Measurements from ENCODE around the gene FAM120AOS.
"Not testable (repeated sequence)": the region's sequence is repeated elsewhere in the genome, so short reads cannot be mapped to it uniquely, and the experiment has no call there.

Gene FAM120AOS

GRCh38 chr9:93439301-93439700 lies 14.1 kb downstream of the FAM120AOS start:
- CTCF ChIA-PET, H3K4me1 Mint-ChIP-seq, DNase-seq, H3K36me3 Mint-ChIP-seq, H3K27ac Mint-ChIP-seq, H3K4me3 Mint-ChIP-seq, H3K9me3 Mint-ChIP-seq, H3K27me3 Mint-ChIP-seq: not testable (repeated sequence)

- H3K9me3 Mint-ChIP-seq = no peaks in the 10 kb centered on the region
- CTCF ChIA-PET = no interaction called here
- no peak overlapping the region for H3K27ac Mint-ChIP-seq
- H3K36me3 Mint-ChIP-seq = no peaks in the 10 kb centered on the region
- no peaks in the 10 kb centered on the region for H3K27me3 Mint-ChIP-seq
- no peak overlapping the region for H3K4me3 Mint-ChIP-seq
- no peak for DNase-seq
- no peaks in the 10 kb centered on the region for H3K4me1 Mint-ChIP-seq
These were observed 15.4 kb downstream of the FAM120AOS start for GRCh38 chr9:93437996-93438395.

- Mint-ChIP-seq H3K36me3 (no peaks in the 10 kb centered on the region), H3K9me3 (no peaks in the 10 kb centered on the region), H3K27ac (no peak overlapping the region), H3K4me3 (no peak overlapping the region), H3K4me1 (no peaks in the 10 kb centered on the region), H3K27me3 (no peaks in the 10 kb centered on the region)
- CTCF ChIA-PET = no interaction called here
- DNase-seq = no peak
These were observed 16.6 kb downstream of the FAM120AOS start for GRCh38 chr9:93436655-93437407.

GRCh38 chr9:93436218-93436617 lies 17.2 kb downstream of the FAM120AOS start:
- Mint-ChIP-seq H3K4me1 (no peaks in the 10 kb centered on the region), H3K27ac (no peak overlapping the region), H3K9me3 (no peaks in the 10 kb centered on the region), H3K27me3 (no peaks in the 10 kb centered on the region), H3K36me3 (no peaks in the 10 kb centered on the region), H3K4me3 (no peak overlapping the region)
- no peak for DNase-seq
- CTCF ChIA-PET = no interaction called here

- H3K27me3 Mint-ChIP-seq = peaks cover 5% of the 10 kb centered on the region
- DNase-seq = no peak
- no peaks in the 10 kb centered on the region for H3K9me3 Mint-ChIP-seq
- H3K4me3 Mint-ChIP-seq = no peak overlapping the region
- H3K36me3 Mint-ChIP-seq = no peaks in the 10 kb centered on the region
- no peak overlapping the region for H3K27ac Mint-ChIP-seq
- CTCF ChIA-PET = no interaction called here
- no peaks in the 10 kb centered on the region for H3K4me1 Mint-ChIP-seq
These were observed 18.0 kb downstream of the FAM120AOS start for GRCh38 chr9:93435386-93435785.

- Mint-ChIP-seq H3K9me3 (no peaks in the 10 kb centered on the region), H3K27ac (no peak overlapping the region), H3K4me3 (no peak overlapping the region), H3K4me1 (no peaks in the 10 kb centered on the region), H3K27me3 (peaks cover 5% of the 10 kb centered on the region), H3K36me3 (no peaks in the 10 kb centered on the region)
- DNase-seq = no peak
- CTCF ChIA-PET = no interaction called here
These were observed 19.3 kb downstream of the FAM120AOS start for GRCh38 chr9:93434056-93434455.

- Mint-ChIP-seq H3K4me1 (no peaks in the 10 kb centered on the region), H3K27me3 (peaks cover 6% of the 10 kb centered on the region), H3K9me3 (no peaks in the 10 kb centered on the region), H3K4me3 (no peak overlapping the region), H3K36me3 (no peaks in the 10 kb centered on the region), H3K27ac (no peak overlapping the region)
- no peak for DNase-seq
- CTCF ChIA-PET = no interaction called here
These were observed 20.4 kb downstream of the FAM120AOS start for GRCh38 chr9:93432964-93433363.

- Mint-ChIP-seq H3K9me3 (no peaks in the 10 kb centered on the region), H3K36me3 (no peaks in the 10 kb centered on the region), H3K27ac (no peak overlapping the region), H3K27me3 (peaks cover 14% of the 10 kb centered on the region), H3K4me1 (no peaks in the 10 kb centered on the region), H3K4me3 (no peak overlapping the region)
- CTCF ChIA-PET = no interaction called here
- DNase-seq = no peak
These were observed 21.8 kb downstream of the FAM120AOS start for GRCh38 chr9:93431539-93432105.

- no peaks in the 10 kb centered on the region for H3K36me3 Mint-ChIP-seq
- no peaks in the 10 kb centered on the region for H3K9me3 Mint-ChIP-seq
- H3K4me1 Mint-ChIP-seq = no peaks in the 10 kb centered on the region
- no peak for DNase-seq
- H3K4me3 Mint-ChIP-seq = no peak overlapping the region
- H3K27me3 Mint-ChIP-seq = peaks cover 22% of the 10 kb centered on the region
- no peak overlapping the region for H3K27ac Mint-ChIP-seq
- CTCF ChIA-PET = no interaction called here
These were observed 25.6 kb downstream of the FAM120AOS start for GRCh38 chr9:93427655-93428379.

GRCh38 chr9:93422977-93423616 lies 30.3 kb downstream of the FAM120AOS start:
- H3K27me3 Mint-ChIP-seq = peaks cover 28% of the 10 kb centered on the region
- no peak overlapping the region for H3K4me3 Mint-ChIP-seq
- no peak for DNase-seq
- H3K4me1 Mint-ChIP-seq = no peaks in the 10 kb centered on the region
- H3K36me3 Mint-ChIP-seq = peaks cover 3% of the 10 kb centered on the region
- no peak overlapping the region for H3K27ac Mint-ChIP-seq
- CTCF ChIA-PET = no interaction called here
- peaks cover 12% of the 10 kb centered on the region for H3K9me3 Mint-ChIP-seq

- CTCF ChIA-PET = no interaction called here
- Mint-ChIP-seq H3K27me3 (peaks cover 40% of the 10 kb centered on the region), H3K27ac (no peak overlapping the region), H3K4me1 (no peaks in the 10 kb centered on the region), H3K9me3 (peaks cover 17% of the 10 kb centered on the region), H3K36me3 (peaks cover 3% of the 10 kb centered on the region), H3K4me3 (no peak overlapping the region)
- DNase-seq = no peak
These were observed 34.4 kb downstream of the FAM120AOS start for GRCh38 chr9:93419023-93419422.

GRCh38 chr9:93417538-93417937 lies 35.8 kb downstream of the FAM120AOS start:
- peaks cover 3% of the 10 kb centered on the region for H3K36me3 Mint-ChIP-seq
- H3K27me3 Mint-ChIP-seq = peaks cover 39% of the 10 kb centered on the region
- H3K4me3 Mint-ChIP-seq = no peak overlapping the region
- no peaks in the 10 kb centered on the region for H3K4me1 Mint-ChIP-seq
- H3K27ac Mint-ChIP-seq = no peak overlapping the region
- DNase-seq = no peak
- H3K9me3 Mint-ChIP-seq = peaks cover 17% of the 10 kb centered on the region
- CTCF ChIA-PET = no interaction called here

GRCh38 chr9:93416530-93417235 lies 36.7 kb downstream of the FAM120AOS start:
- CTCF ChIA-PET = no interaction called here

GRCh38 chr9:93415176-93415690 lies 38.1 kb downstream of the FAM120AOS start:
- Mint-ChIP-seq H3K4me1 (no peaks in the 10 kb centered on the region), H3K27ac (no peak overlapping the region), H3K27me3 (peaks cover 50% of the 10 kb centered on the region), H3K4me3 (no peak overlapping the region), H3K36me3 (peaks cover 3% of the 10 kb centered on the region), H3K9me3 (peaks cover 16% of the 10 kb centered on the region)
- CTCF ChIA-PET = no interaction called here
- DNase-seq = no peak

More at GRCh38 chr9:93416530-93417235, 36.7 kb downstream of the FAM120AOS start:
- Mint-ChIP-seq H3K27me3 (peaks cover 40% of the 10 kb centered on the region), H3K27ac (no peak overlapping the region), H3K4me1 (no peaks in the 10 kb centered on the region), H3K36me3 (peaks cover 3% of the 10 kb centered on the region), H3K4me3 (no peak overlapping the region), H3K9me3 (peaks cover 17% of the 10 kb centered on the region)
- no peak for DNase-seq

Measured in activated naive CD4-positive, alpha-beta T cell treated with anti-CD3 and anti-CD28 coated beads, Interleukin-2, amount 10 ng/mL, durations not matched to agents 7 days and 5 days (primary cell).